Fibroblast of villous mesenchyme (primary cell): ENCODE data around the gene OSBPL10. TPM values are rescaled to one million over a fixed set of nuclear protein-coding genes. Genes with fewer than 3 reads are reported as not detected.
A peak's percentile ranks its signal among the peaks of the same experiment; 100 is the strongest.
"Not testable (repeated sequence)": the region's sequence is repeated elsewhere in the genome, so short reads cannot be mapped to it uniquely, and the experiment has no call there.

ENCODE experiments used
- DNase-seq: peaks from one replicate; pipeline ENCODE4 v3.0.0-alpha.2; 2010; ENCODE audit warnings: low read depth
- H3K4me3 ChIP-seq: 2 replicates; pipeline ENCODE4 v1.5.1; 2011; ENCODE audit warnings: low read depth, mild to moderate bottlenecking, low read length
- CTCF ChIP-seq: IDR thresholded peaks from 2 replicates; pipeline ENCODE4 v1.5.1; 2012; ENCODE audit warnings: low read depth, mild to moderate bottlenecking, low read length; ENCODE audit not compliant: insufficient read depth
- total RNA-seq: library from RNA; depleted of rRNA; stranded (reverse); fragments of >200 nt; gene quantifications from 2 replicates; pipeline ENCODE4 v1.2.3, GENCODE V29; 2012

Gene OSBPL10
- total RNA-seq, 1 donor: 7.3 TPM

- no peak for TF ChIP-seq CTCF
- DNase-seq: no peak
- no peak overlapping the region for H3K4me3 ChIP-seq
Measured at GRCh38 chr3:32003380-32003779, 22.3 kb upstream of the OSBPL10 start.

DNA sequence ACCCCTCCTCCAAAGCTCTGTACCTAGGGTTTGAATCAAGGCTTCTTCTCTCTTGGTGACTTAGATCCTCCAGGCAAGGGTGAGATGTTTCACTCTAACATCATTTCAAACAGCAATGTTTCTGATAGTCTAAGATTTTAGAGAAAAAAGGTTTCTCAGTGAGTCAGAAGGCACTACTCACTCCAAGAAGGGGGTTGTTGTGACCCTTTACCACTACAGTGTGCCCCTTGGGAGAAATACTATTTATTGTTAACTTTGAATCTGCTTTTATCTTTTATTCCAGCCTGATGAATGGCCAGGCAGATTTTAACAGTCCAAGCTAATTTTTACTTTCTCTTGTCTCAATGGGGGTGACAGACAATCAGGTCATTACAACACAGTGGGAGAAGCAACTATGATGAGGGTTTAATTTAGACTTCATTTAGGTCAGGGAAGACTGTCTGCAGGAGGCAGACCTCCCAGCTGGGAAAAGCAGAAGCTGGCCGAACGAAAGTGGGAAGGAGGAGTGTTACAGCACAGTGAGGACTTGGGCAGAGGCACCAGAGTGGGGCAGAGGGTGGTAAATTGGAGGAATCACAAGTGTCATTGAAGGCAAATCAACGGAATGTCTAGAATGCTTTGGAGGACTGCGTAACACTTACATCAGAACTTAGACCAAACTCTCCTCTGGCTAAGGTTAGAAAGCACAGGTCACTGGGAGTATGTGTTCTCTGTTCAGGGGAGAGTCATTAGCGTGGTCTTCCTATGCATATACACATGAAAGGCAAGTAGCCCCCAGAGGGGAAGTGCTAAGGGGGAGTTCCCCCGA, 21.7 kb upstream of the OSBPL10 start:
- DNase-seq: no peak
- no peak overlapping the region for H3K4me3 ChIP-seq
- no peak for TF ChIP-seq CTCF

GRCh38 chr3:32000877-32001276, 19.8 kb upstream of the OSBPL10 start:
- no peak overlapping the region for H3K4me3 ChIP-seq
- no peak for TF ChIP-seq CTCF
- no peak for DNase-seq

DNA sequence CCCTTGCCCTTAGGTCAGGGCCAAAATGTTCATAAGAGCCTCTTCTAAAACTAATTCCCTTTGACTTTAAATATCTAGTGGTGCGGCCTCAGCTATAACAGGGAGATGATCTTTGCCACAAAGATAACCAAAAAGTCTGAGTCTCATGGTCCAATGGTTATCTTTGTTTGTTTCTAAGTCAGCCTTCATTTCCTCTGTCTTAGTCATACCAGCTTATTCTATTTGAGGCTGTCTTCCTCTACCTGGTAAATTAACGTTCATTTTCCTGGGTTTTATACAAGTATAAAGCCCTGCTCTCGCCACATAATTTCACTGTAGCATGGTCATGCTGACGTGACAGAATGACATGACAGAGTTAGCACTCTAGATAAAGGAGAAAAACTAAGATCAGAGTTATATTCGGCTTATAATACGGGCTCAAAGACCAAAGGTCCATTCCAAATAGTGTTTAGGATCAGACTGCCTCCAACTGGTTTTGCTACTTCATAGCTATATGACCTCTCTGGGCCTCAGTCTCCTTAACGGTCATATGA, 18.9 kb upstream of the OSBPL10 start:
- TF ChIP-seq CTCF: no peak
- H3K4me3 ChIP-seq: no peak overlapping the region
- DNase-seq: no peak

DNA sequence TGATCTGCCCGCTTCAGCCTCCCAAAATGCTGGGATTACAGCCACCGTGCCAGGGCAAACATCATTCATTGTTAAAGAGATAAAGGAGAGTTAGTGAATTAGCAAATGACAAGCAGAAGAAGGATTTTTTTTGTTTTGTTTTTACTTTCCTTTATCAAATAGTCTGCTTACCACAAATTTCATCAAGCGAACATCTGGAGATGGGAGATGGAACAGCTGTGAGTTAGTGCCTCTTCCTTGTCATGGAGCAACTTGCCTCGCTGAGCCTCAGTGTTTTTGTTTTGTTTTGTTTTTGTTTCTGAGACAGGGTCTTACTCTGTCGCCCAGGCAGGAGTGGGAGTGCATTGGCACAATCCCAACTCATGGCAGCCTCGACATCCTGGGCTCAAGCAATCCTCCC, 16.4 kb upstream of the OSBPL10 start:
- no peak overlapping the region for H3K4me3 ChIP-seq
- TF ChIP-seq CTCF: no peak
- peak; percentile 82 for DNase-seq

DNA sequence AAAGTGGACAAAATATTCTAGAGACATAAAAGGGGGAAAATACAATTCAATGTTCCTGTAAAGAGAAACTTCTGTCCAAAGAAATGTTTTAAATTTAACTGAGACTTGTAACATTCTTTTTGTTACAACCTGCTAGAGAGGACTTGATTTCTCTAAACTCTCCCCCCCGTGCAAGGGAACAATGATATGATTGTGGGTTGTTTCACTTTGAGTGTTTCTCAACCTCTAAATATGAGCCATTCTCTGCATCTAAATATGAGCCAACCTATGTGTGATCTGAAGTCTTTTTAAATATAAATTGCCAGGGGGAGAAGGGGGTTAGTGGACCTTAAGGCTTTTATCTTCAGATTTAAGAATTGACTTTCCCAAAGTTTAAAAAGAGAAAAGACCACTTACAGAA, 15.1 kb upstream of the OSBPL10 start:
- no peak for TF ChIP-seq CTCF
- DNase-seq: no peak

GRCh38 chr3:31995026-31995425, 14.0 kb upstream of the OSBPL10 start:
- H3K4me3 ChIP-seq: not testable (repeated sequence)

More for the DNA sequence above, 15.1 kb upstream of the OSBPL10 start:
- no peak overlapping the region for H3K4me3 ChIP-seq

More at GRCh38 chr3:31995026-31995425, 14.0 kb upstream of the OSBPL10 start:
- DNase-seq: not testable (repeated sequence)
